ENCODE measurements around the gene MICAL3.
"Not testable (repeated sequence)": the region's sequence is repeated elsewhere in the genome, so short reads cannot be mapped to it uniquely, and the experiment has no call there.

The MICAL3 gene

GRCh38 chr22:18059991-18060390 lies 35.6 kb upstream of the MICAL3 start:
- DNase-seq (ENCODE audit: low spot score) = no peak

- no peak for DNase-seq (ENCODE audit: low spot score)
Observed at GRCh38 chr22:18059473-18059872, 35.1 kb upstream of the MICAL3 start.

GRCh38 chr22:18059094-18059417 lies 34.7 kb upstream of the MICAL3 start:
- DNase-seq (ENCODE audit: low spot score) = no peak

- no peak for DNase-seq (ENCODE audit: low spot score)
Observed at GRCh38 chr22:18058371-18059093, 34.2 kb upstream of the MICAL3 start.

GRCh38 chr22:18057568-18058209 lies 33.3 kb upstream of the MICAL3 start:
- DNase-seq (ENCODE audit: low spot score) = peak; percentile 69

GRCh38 chr22:18056807-18057474 lies 32.6 kb upstream of the MICAL3 start:
- DNase-seq (ENCODE audit: low spot score) = peak; percentile 72

- peak; percentile 39 for DNase-seq (ENCODE audit: low spot score)
Observed at GRCh38 chr22:18056161-18056666, 31.9 kb upstream of the MICAL3 start.

GRCh38 chr22:18055619-18056160 lies 31.3 kb upstream of the MICAL3 start:
- DNase-seq (ENCODE audit: low spot score) = no peak

GRCh38 chr22:18053216-18053946 lies 29.0 kb upstream of the MICAL3 start:
- not testable (repeated sequence) for DNase-seq (ENCODE audit: low spot score)

GRCh38 chr22:18051113-18051512 lies 26.8 kb upstream of the MICAL3 start:
- not testable (repeated sequence) for DNase-seq (ENCODE audit: low spot score)

- DNase-seq (ENCODE audit: low spot score) = no peak
Observed at GRCh38 chr22:18050065-18050464, 25.7 kb upstream of the MICAL3 start.

- DNase-seq (ENCODE audit: low spot score) = no peak
Observed at GRCh38 chr22:18048441-18048898, 24.1 kb upstream of the MICAL3 start.

- DNase-seq (ENCODE audit: low spot score) = no peak
Observed at GRCh38 chr22:18048041-18048440, 23.7 kb upstream of the MICAL3 start.

- DNase-seq (ENCODE audit: low spot score) = no peak
Observed at GRCh38 chr22:18045794-18046193, 21.4 kb upstream of the MICAL3 start.

GRCh38 chr22:18044548-18045271 lies 20.3 kb upstream of the MICAL3 start:
- DNase-seq (ENCODE audit: low spot score) = no peak

GRCh38 chr22:18042685-18043084 lies 18.3 kb upstream of the MICAL3 start:
- DNase-seq (ENCODE audit: low spot score) = no peak

GRCh38 chr22:18040898-18041297 lies 16.5 kb upstream of the MICAL3 start:
- not testable (repeated sequence) for DNase-seq (ENCODE audit: low spot score)

- DNase-seq (ENCODE audit: low spot score) = no peak
Observed at GRCh38 chr22:18035751-18036150, 11.4 kb upstream of the MICAL3 start.

GRCh38 chr22:18034076-18034475 lies 9.7 kb upstream of the MICAL3 start:
- no peak for DNase-seq (ENCODE audit: low spot score)

- DNase-seq (ENCODE audit: low spot score) = no peak
Observed at GRCh38 chr22:18033204-18033998, 9.0 kb upstream of the MICAL3 start.
